GM18873 (cell line): ENCODE results near the gene GJB1.
"Not testable (repeated sequence)": the region's sequence is repeated elsewhere in the genome, so short reads cannot be mapped to it uniquely, and the experiment has no call there.

Source experiments
- ATAC-seq: cut with Tn5 transposase; IDR thresholded peaks from one replicate; pipeline ENCODE4 v1.9.1; 2021; ENCODE audit warnings: mild to moderate bottlenecking, moderate library complexity, moderate number of reproducible peaks; ENCODE audit not compliant: unreplicated experiment, low FRiP score

Gene GJB1

GRCh38 chrX:71222929-71223328 lies at the start of gene GJB1:
Gene GJB1, plus strand, starts transcription at chrX:71223224. Its CDS starts 484 bp downstream, at chrX:71223708.
- no peak for ATAC-seq

GRCh38 chrX:71173440-71173839 lies 49.6 kb upstream of the GJB1 start:
- no peak for ATAC-seq

GRCh38 chrX:71174795-71175194 lies 48.2 kb upstream of the GJB1 start:
- ATAC-seq = no peak

- ATAC-seq = no peak
Measured at GRCh38 chrX:71175531-71175930, 47.5 kb upstream of the GJB1 start.

GRCh38 chrX:71177327-71177726 lies 45.7 kb upstream of the GJB1 start:
- no peak for ATAC-seq

- ATAC-seq = no peak
Measured at GRCh38 chrX:71178908-71179307, 44.1 kb upstream of the GJB1 start.

- ATAC-seq = not testable (repeated sequence)
Measured at GRCh38 chrX:71180579-71181265, 42.3 kb upstream of the GJB1 start.

GRCh38 chrX:71181558-71181909 lies 41.5 kb upstream of the GJB1 start:
- peak; percentile 35 for ATAC-seq

- peak; percentile 78 for ATAC-seq
Measured at GRCh38 chrX:71181910-71182799, 40.9 kb upstream of the GJB1 start.

GRCh38 chrX:71182871-71183270 lies 40.2 kb upstream of the GJB1 start:
- ATAC-seq = no peak

- ATAC-seq = no peak
Measured at GRCh38 chrX:71183341-71183740, 39.7 kb upstream of the GJB1 start.

- ATAC-seq = no peak
Measured at GRCh38 chrX:71184092-71184491, 38.9 kb upstream of the GJB1 start.

GRCh38 chrX:71184803-71185495 lies 38.1 kb upstream of the GJB1 start:
- no peak for ATAC-seq

GRCh38 chrX:71191248-71191647 lies 31.8 kb upstream of the GJB1 start:
- ATAC-seq = no peak

GRCh38 chrX:71195964-71196649 lies 26.9 kb upstream of the GJB1 start:
- no peak for ATAC-seq

- peak; percentile 64 for ATAC-seq
Measured at GRCh38 chrX:71198066-71198465, 25.0 kb upstream of the GJB1 start.

GRCh38 chrX:71199252-71200008 lies 23.6 kb upstream of the GJB1 start:
- ATAC-seq = no peak

- no peak for ATAC-seq
Measured at GRCh38 chrX:71210816-71211215, 12.2 kb upstream of the GJB1 start.

GRCh38 chrX:71212536-71212935 lies 10.5 kb upstream of the GJB1 start:
- ATAC-seq = no peak

GRCh38 chrX:71214152-71214551 lies 8.9 kb upstream of the GJB1 start:
- ATAC-seq = no peak
